ENCODE measurements around the gene EFS. TPM values are rescaled to one million over a fixed set of nuclear protein-coding genes. Genes with fewer than 3 reads are reported as not detected.
A peak's percentile ranks its signal among the peaks of the same experiment; 100 is the strongest.

Gene EFS
- total and polyA plus RNA-seq, 8 donors, result 3.1 to 20.6 (median 6.2) TPM

DNA sequence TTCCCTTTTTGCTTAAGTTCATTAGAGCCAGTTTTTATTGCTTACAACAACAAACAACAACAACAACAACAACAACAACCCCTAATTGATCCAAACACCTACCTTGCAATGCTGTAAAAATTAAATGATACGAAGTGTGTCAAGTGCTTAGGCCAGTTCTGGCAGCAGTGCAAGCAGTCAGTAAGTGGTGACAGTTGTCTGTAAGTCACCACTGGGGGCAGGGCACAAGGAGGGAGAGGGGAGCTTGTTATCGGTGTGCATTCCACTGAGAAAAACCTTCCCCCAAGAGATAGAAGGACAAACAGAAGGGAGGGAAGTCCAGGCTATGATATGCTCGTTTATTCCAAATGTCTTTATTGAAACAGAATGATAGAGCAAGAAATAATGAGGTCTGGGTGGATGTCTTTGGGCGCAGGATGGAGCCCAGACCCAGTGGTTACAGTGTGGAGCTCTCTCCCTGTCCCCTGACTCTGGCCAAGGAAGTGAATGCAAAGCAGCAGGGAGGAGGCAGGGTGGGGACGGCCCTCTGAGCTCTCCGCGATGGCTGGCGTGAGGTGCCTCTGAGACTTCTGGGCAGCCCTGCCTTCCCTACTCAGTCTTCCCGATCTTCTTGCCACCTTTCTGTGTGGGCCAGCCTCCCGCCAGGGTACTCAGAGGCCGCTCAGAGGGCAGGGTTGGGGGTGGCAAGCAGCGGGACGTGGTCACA is 18.8 kb downstream of the EFS start:
- DNase-seq, result no peak
- 55 to 67% (median 66%) methylated on average over 8 to 13 of the region's 13 CpGs for WGBS, 5 donors
- Histone ChIP-seq H3K27me3 (no peaks in the 10 kb centered on the region), H3K9me3 (no peaks in the 10 kb centered on the region), H3K4me1 (no peaks in the 10 kb centered on the region), H3K27ac (no peak overlapping the region), H3K4me3 (no peak overlapping the region), H3K36me3 (peaks cover 0 to 15% (median 3%) of the 10 kb centered on the region in 4 donors)
- TF ChIP-seq POLR2A (IDR thresholded peaks at IDR 0.05), result no peak
- TF ChIP-seq POLR2AphosphoS5 (IDR thresholded peaks at IDR 0.05), result no peak
- TF ChIP-seq EP300 (IDR thresholded peaks at IDR 0.05), result no peak
- intact Hi-C loops (cut with DNase I; ENCODE audit: low total_unique reads), result no loop called here

DNA sequence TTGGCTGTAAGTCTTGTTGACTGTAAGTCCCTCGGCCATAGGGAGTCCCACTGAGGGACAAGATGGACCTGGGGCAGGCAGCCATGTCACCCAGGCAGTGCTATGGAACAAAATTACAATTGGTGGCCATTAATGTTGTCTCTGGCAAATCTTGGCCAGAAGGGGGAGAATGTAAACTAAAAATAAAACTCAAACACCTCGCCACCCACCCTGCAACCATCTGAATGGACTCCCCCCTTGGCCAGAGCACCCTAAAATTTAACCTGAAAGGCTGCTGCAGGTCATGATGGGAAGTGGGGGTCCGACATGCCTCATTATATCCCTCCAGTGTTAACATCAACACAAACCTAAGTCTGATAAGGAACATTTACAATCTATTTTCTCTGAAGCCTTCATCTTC is 20.5 kb downstream of the EFS start:
- intact Hi-C loops (cut with DNase I; ENCODE audit: low total_unique reads), result no loop called here
- TF ChIP-seq POLR2A (IDR thresholded peaks at IDR 0.05) (no peak), POLR2AphosphoS5 (IDR thresholded peaks at IDR 0.05) (no peak)
- 47 to 68% (median 55%) methylated on average over 3 of the region's 3 CpGs for WGBS, 5 donors
- Histone ChIP-seq H3K9me3 (peaks cover 0 to 4% (median 0%) of the 10 kb centered on the region in 4 donors), H3K27ac (no peak overlapping the region), H3K36me3 (peaks cover 0 to 15% (median 3%) of the 10 kb centered on the region in 4 donors), H3K4me3 (no peak overlapping the region), H3K27me3 (no peaks in the 10 kb centered on the region), H3K4me1 (no peaks in the 10 kb centered on the region)
- no peak for DNase-seq

DNA sequence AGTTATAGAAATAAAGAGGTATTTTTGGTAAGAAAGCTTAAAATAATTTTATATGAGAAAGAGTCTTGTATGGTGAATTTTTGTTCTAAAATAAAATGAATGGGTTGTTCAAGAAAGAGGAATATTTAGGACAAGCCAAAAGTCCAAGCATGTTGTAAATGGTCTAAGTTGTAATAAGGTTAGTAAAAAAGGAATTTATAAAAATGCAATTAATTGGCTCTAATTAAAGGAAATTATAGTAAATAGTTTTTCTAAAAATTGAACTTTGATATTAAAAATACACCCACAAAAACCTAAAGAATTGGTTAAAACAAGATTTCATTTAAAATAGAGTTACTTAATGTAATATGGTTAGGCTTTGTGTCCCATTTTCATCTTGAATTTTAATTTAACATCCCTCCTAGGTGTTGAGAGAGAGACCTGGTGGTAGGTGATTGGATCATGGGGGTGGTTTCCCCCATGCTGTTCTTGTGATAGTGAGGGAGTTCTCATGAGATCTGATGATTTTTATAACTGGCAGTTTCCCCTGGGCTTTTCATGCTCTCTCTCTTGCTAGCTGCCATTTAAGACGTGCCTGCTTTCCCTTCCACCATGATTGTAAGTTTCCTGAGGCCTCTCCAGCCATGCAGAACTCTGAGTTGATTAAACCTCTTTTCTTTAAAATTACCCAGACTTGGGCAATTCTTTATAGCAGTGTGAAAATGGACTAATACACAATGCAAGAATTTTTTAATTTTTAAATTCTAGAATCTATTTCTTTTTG is 25.3 kb downstream of the EFS start:
- 77 to 95% (median 88%) methylated on average over 1 of the region's 1 CpG for WGBS, 5 donors
- TF ChIP-seq POLR2AphosphoS5 (IDR thresholded peaks at IDR 0.05) (no peak), POLR2A (IDR thresholded peaks at IDR 0.05) (no peak), EP300 (IDR thresholded peaks at IDR 0.05) (no peak)
- TF ChIP-seq, protein P1, sequence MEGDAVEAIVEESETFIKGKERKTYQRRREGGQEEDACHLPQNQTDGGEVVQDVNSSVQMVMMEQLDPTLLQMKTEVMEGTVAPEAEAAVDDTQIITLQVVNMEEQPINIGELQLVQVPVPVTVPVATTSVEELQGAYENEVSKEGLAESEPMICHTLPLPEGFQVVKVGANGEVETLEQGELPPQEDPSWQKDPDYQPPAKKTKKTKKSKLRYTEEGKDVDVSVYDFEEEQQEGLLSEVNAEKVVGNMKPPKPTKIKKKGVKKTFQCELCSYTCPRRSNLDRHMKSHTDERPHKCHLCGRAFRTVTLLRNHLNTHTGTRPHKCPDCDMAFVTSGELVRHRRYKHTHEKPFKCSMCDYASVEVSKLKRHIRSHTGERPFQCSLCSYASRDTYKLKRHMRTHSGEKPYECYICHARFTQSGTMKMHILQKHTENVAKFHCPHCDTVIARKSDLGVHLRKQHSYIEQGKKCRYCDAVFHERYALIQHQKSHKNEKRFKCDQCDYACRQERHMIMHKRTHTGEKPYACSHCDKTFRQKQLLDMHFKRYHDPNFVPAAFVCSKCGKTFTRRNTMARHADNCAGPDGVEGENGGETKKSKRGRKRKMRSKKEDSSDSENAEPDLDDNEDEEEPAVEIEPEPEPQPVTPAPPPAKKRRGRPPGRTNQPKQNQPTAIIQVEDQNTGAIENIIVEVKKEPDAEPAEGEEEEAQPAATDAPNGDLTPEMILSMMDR (IDR thresholded peaks at IDR 0.05), result no peak
- H3K9me3 ChIP-seq, result peaks cover 0 to 4% (median 0%) of the 10 kb centered on the region in 4 donors
- H3K36me3 ChIP-seq, result no peaks in the 10 kb centered on the region
- intact Hi-C loops (cut with DNase I; ENCODE audit: low total_unique reads), result no loop called here
- no peaks in the 10 kb centered on the region for H3K27me3 ChIP-seq
- H3K27ac ChIP-seq, result no peak overlapping the region
- H3K4me3 ChIP-seq, result no peak overlapping the region
- H3K4me1 ChIP-seq, result no peaks in the 10 kb centered on the region
- no peak for DNase-seq

DNA sequence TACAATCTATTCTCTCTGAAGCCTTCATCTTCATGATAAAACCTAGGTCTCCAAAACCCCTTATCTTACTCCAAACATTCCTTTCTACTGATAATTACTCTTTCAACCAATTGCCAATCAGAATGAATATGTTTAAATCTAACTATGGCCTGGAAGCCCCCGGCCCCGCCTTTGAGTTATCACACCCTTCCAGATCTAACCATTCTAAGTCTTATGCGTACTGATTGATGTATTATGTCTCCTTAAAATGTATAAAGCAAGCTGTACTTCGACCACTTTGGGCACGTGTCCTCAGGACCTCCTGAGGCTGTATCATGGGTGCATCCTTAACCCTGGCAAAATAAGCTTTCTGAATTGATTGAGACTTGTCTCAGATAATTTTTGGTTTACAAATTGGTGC is 29.3 kb downstream of the EFS start:
- TF ChIP-seq, protein P1 (IDR thresholded peaks at IDR 0.05), result no peak
- no peak for TF ChIP-seq EP300 (IDR thresholded peaks at IDR 0.05)
- TF ChIP-seq POLR2A (IDR thresholded peaks at IDR 0.05), result no peak
- no peak for TF ChIP-seq POLR2AphosphoS5 (IDR thresholded peaks at IDR 0.05)
- WGBS, 5 donors, result 77 to 86% (median 83%) methylated on average over 5 of the region's 5 CpGs
- no peak for DNase-seq
- Histone ChIP-seq H3K27ac (no peak overlapping the region), H3K4me1 (no peaks in the 10 kb centered on the region), H3K4me3 (no peak overlapping the region), H3K27me3 (no peaks in the 10 kb centered on the region), H3K36me3 (no peaks in the 10 kb centered on the region), H3K9me3 (peaks cover 0 to 4% (median 0%) of the 10 kb centered on the region in 4 donors)
- intact Hi-C loops (cut with DNase I; ENCODE audit: low total_unique reads), result no loop called here

DNA sequence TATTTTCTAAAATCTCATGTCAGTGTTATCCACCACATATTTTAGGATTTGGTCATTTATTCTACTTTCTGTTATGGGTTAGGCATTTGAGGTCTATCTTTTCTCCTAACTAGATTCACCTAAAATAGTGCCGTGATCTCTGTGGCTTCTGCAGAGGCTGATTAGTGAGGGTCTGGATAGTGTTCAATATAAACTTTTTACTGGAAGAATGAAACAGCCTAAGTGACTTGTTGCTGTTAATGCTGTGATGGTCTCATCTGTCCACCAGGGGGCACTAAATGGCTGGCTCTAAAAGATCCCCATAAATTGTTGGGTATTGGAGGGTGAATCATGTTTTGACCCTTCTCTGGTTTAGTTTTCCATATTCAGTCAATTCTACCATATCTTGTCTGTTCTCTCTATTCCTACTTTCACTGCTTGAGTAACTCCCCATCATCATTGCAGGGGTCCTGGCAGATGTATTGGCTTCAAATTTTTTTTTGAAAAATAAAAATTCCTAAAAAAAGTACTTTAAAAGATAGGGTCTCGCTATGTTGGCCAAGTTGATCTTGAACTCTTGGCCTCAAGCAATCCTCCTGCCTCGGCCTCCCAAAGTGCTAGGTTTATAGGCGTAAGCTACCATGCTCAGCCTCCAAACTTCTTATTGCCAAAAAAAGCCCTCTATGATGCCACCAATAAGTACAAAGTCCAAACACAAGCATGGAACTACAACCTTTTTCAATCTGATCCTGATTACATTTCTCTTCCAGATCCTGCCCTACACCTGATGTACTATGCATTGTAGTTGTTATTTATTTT is 36.8 kb downstream of the EFS start:
- intact Hi-C loops (cut with DNase I; ENCODE audit: low total_unique reads), result loop anchor here (10.0 kb wide), 2 partner anchors 137 to 237 kb away; partner anchors contain the start of genes AP1G2 and NGDN
- peaks cover 2 to 27% (median 15%) of the 10 kb centered on the region in 4 donors for H3K4me1 ChIP-seq
- H3K27me3 ChIP-seq, result no peaks in the 10 kb centered on the region
- no peak overlapping the region for H3K4me3 ChIP-seq
- H3K9me3 ChIP-seq, result no peaks in the 10 kb centered on the region
- WGBS, 5 donors, result 28 to 39% (median 36%) methylated on average over 4 of the region's 4 CpGs
- peak in 1 of 3 donors; percentile 80 for TF ChIP-seq POLR2AphosphoS5 (IDR thresholded peaks at IDR 0.05)
- TF ChIP-seq, protein P1 (IDR thresholded peaks at IDR 0.05), result peak in 5 of 7 experiments; percentile 77 to 91 (median 82)
- no peak for TF ChIP-seq POLR2A (IDR thresholded peaks at IDR 0.05)
- no peak for TF ChIP-seq EP300 (IDR thresholded peaks at IDR 0.05)
- peak overlapping the region in 2 of 5 donors; percentile 16 to 54 for H3K27ac ChIP-seq
- peaks cover 24 to 37% (median 32%) of the 10 kb centered on the region in 4 donors for H3K36me3 ChIP-seq
- peak; percentile 79 to 91 for DNase-seq
